Measurements from ENCODE around the gene SLC38A9.
A peak's percentile ranks its signal among the peaks of the same experiment; 100 is the strongest.
"Not testable (repeated sequence)": the region's sequence is repeated elsewhere in the genome, so short reads cannot be mapped to it uniquely, and the experiment has no call there.

The SLC38A9 gene

GRCh38 chr5:55712023-55712859 lies at the start of gene SLC38A9:
SLC38A9 (minus strand) TSS chr5:55712324; CDS start chr5:55697958, 14,366 bp downstream.
- DNase-seq, result peak; percentile 91 to 92

GRCh38 chr5:55761721-55762120 lies 49.6 kb upstream of the SLC38A9 start:
- not testable (repeated sequence) for DNase-seq

GRCh38 chr5:55758714-55759113 lies 46.6 kb upstream of the SLC38A9 start:
- DNase-seq, result no peak

GRCh38 chr5:55758231-55758630 lies 46.1 kb upstream of the SLC38A9 start:
- no peak for DNase-seq

GRCh38 chr5:55750499-55750898 lies 38.4 kb upstream of the SLC38A9 start:
- DNase-seq, result no peak

- no peak for DNase-seq
Observed at GRCh38 chr5:55750063-55750462, 37.9 kb upstream of the SLC38A9 start.

- no peak for DNase-seq
Observed at GRCh38 chr5:55749387-55749786, 37.3 kb upstream of the SLC38A9 start.

- DNase-seq, result no peak
Observed at GRCh38 chr5:55747778-55748318, 35.7 kb upstream of the SLC38A9 start.

GRCh38 chr5:55742778-55743177 lies 30.7 kb upstream of the SLC38A9 start:
- no peak for DNase-seq

GRCh38 chr5:55737793-55738192 lies 25.7 kb upstream of the SLC38A9 start, which contains the start of gene DDX4:
DDX4 (plus strand) TSS chr5:55738061; CDS start chr5:55738964, 903 bp downstream.
- no peak for DNase-seq

- no peak for DNase-seq
Observed at GRCh38 chr5:55734658-55735057, 22.5 kb upstream of the SLC38A9 start.

GRCh38 chr5:55732585-55732984 lies 20.5 kb upstream of the SLC38A9 start:
- no peak for DNase-seq

- DNase-seq, result no peak
Observed at GRCh38 chr5:55731848-55732247, 19.7 kb upstream of the SLC38A9 start.

- DNase-seq, result no peak
Observed at GRCh38 chr5:55724281-55724680, 12.2 kb upstream of the SLC38A9 start.

GRCh38 chr5:55720188-55720703 lies 8.1 kb upstream of the SLC38A9 start:
- DNase-seq, result no peak

- DNase-seq, result not testable (repeated sequence)
Observed at GRCh38 chr5:55719026-55719425, 6.9 kb upstream of the SLC38A9 start.

- no peak for DNase-seq
Observed at GRCh38 chr5:55715519-55716078, 3.5 kb upstream of the SLC38A9 start.

- no peak for DNase-seq
Observed at GRCh38 chr5:55714749-55715148, 2.6 kb upstream of the SLC38A9 start.

GRCh38 chr5:55714339-55714738 lies 2.2 kb upstream of the SLC38A9 start:
- DNase-seq, result no peak

- no peak for DNase-seq
Observed at GRCh38 chr5:55713871-55714270, 1.7 kb upstream of the SLC38A9 start.

- DNase-seq, result no peak
Observed at GRCh38 chr5:55711507-55712022, 559 bp downstream of the SLC38A9 start.

GRCh38 chr5:55708732-55709131 lies 3.4 kb downstream of the SLC38A9 start:
- no peak for DNase-seq

- no peak for DNase-seq
Observed at GRCh38 chr5:55706230-55706629, 5.9 kb downstream of the SLC38A9 start.

Measured in activated CD4-positive, alpha-beta T cell treated with anti-CD3 and anti-CD28 coated beads, Interleukin-2, amount 50 U/mL, for 4 hours (primary cell).